Smooth muscle cell (in vitro differentiated cells): Measurements from ENCODE around the gene AEN. TPM values are rescaled to one million over a fixed set of nuclear protein-coding genes. Genes with fewer than 3 reads are reported as not detected.

Source experiments
- DNase-seq: peaks from one replicate; lab custom pipeline; 2025; ENCODE audit not compliant: unreplicated experiment; lab: John Stamatoyannopoulos, UW
- H2AFZ ChIP-seq: fragments of 200-600 bp; sonication (generic); 2 replicates; pipeline ENCODE4 v1.6.0; 2016; ENCODE audit warnings: antibody characterized with exemption, low read depth, mild to moderate bottlenecking
- H3F3A ChIP-seq: fragments of 200-600 bp; sonication (generic); 2 replicates; pipeline ENCODE4 v1.6.0; 2017; ENCODE audit warnings: antibody characterized with exemption, low read depth
- H3K27ac ChIP-seq: fragments of 200-600 bp; sonication (generic); 2 replicates; pipeline ENCODE4 v1.5.1; 2016; ENCODE audit warnings: low read depth, mild to moderate bottlenecking
- H3K27me3 ChIP-seq: fragments of 200-600 bp; sonication (generic); 2 replicates; pipeline ENCODE4 v1.6.1; 2016; ENCODE audit warnings: low read depth, mild to moderate bottlenecking
- H3K36me3 ChIP-seq: fragments of 200-600 bp; sonication (generic); 2 replicates; pipeline ENCODE4 v1.5.1; 2016; ENCODE audit warnings: low read depth
- H3K4me1 ChIP-seq: fragments of 200-600 bp; sonication (generic); 2 replicates; pipeline ENCODE4 v1.5.1; 2016; ENCODE audit warnings: low read depth
- H3K4me2 ChIP-seq: fragments of 200-600 bp; sonication (generic); 2 replicates; pipeline ENCODE4 v1.6.0; 2016; ENCODE audit warnings: mild to moderate bottlenecking
- H3K4me3 ChIP-seq: fragments of 200-600 bp; sonication (generic); 2 replicates; pipeline ENCODE4 v1.5.1; 2016; ENCODE audit warnings: mild to moderate bottlenecking
- H3K79me2 ChIP-seq: fragments of 200-600 bp; sonication (generic); 2 replicates; pipeline ENCODE4 v1.6.0; 2016; ENCODE audit warnings: low read depth, mild to moderate bottlenecking
- H3K9ac ChIP-seq: fragments of 200-600 bp; sonication (generic); 2 replicates; pipeline ENCODE4 v1.6.0; 2016; ENCODE audit warnings: low read depth
- H3K9me3 ChIP-seq: fragments of 200-600 bp; sonication (generic); replicated peaks from 2 replicates; pipeline ENCODE4 v1.5.1; 2016; ENCODE audit warnings: low read depth
- H4K20me1 ChIP-seq: fragments of 200-600 bp; sonication (generic); 2 replicates; pipeline ENCODE4 v1.6.0; 2016; ENCODE audit warnings: low read depth
- WGBS: methylation state at CpG from one replicate; pipeline ENCODE4 v1.1.7; 2016; ENCODE audit warnings: low lambda C conversion rate; 5-methylcytosine and 5-hydroxymethylcytosine counted together
- polyA plus RNA-seq: library from polyadenylated mRNA; unstranded; fragments of >200 nt; fragmentation: Nextera tagmentation; extraction: Ambion mirVana; gene quantifications from 2 replicates; pipeline ENCODE4 v1.2.1, GENCODE V29; 2016
- total RNA-seq: library from RNA; depleted of rRNA; stranded (reverse); fragments of >200 nt; gene quantifications from 2 replicates; pipeline ENCODE4 v1.2.3, GENCODE V29; 2014
- TF ChIP-seq, protein P1 (sequence below): fragments of 200-600 bp; sonication (generic); IDR thresholded peaks from 2 replicates; pipeline ENCODE4 v1.5.1; 2017; ENCODE audit warnings: borderline replicate concordance, mild to moderate bottlenecking, antibody characterized with exemption; ENCODE audit not compliant: insufficient read depth, poor library complexity, severe bottlenecking

The AEN gene
- total and polyA plus RNA-seq, 2 experiments from 2014 or later = 44.5 to 57.6 TPM

- H3K27me3 ChIP-seq = no peaks in the 10 kb centered on the region
- H3K4me1 ChIP-seq = no peaks in the 10 kb centered on the region
- H3K36me3 ChIP-seq = no peaks in the 10 kb centered on the region
- H3K9ac ChIP-seq = no peak overlapping the region
- H3K79me2 ChIP-seq = no peaks in the 10 kb centered on the region
- H2AFZ ChIP-seq = no peak overlapping the region
- TF ChIP-seq, protein P1, sequence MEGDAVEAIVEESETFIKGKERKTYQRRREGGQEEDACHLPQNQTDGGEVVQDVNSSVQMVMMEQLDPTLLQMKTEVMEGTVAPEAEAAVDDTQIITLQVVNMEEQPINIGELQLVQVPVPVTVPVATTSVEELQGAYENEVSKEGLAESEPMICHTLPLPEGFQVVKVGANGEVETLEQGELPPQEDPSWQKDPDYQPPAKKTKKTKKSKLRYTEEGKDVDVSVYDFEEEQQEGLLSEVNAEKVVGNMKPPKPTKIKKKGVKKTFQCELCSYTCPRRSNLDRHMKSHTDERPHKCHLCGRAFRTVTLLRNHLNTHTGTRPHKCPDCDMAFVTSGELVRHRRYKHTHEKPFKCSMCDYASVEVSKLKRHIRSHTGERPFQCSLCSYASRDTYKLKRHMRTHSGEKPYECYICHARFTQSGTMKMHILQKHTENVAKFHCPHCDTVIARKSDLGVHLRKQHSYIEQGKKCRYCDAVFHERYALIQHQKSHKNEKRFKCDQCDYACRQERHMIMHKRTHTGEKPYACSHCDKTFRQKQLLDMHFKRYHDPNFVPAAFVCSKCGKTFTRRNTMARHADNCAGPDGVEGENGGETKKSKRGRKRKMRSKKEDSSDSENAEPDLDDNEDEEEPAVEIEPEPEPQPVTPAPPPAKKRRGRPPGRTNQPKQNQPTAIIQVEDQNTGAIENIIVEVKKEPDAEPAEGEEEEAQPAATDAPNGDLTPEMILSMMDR = no peak
- H3F3A ChIP-seq = no peaks in the 10 kb centered on the region
- 84% methylated on average over 23 of the region's 23 CpGs for WGBS
- no peak overlapping the region for H3K4me2 ChIP-seq
- no peak overlapping the region for H3K4me3 ChIP-seq
- DNase-seq = no peak
- no peak overlapping the region for H3K27ac ChIP-seq
- no peaks in the 10 kb centered on the region for H4K20me1 ChIP-seq
- H3K9me3 ChIP-seq = no peaks in the 10 kb centered on the region
These were observed 28.8 kb downstream of the AEN start for GRCh38 chr15:88649753-88650551.

DNA sequence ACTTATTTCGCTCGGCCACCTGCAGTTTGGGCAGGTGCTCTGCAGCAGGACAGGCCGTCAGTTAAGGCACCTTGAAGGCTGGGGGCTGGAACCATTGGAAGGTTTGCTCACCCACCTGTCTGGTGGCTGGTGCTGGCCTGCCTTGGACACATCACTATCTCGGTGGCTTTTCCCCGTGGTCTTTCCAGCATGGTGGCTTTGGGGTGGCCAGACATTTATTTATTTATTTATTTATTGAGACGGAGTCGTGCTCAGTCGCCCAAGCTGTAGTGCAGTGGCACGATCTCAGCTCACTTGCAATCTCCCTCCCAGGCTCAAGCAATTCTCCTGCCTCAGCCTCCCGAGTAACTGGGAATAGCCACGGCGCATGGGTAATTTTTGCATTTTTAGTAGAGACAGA lies 29.4 kb downstream of the AEN start:
- Histone ChIP-seq H3F3A (no peaks in the 10 kb centered on the region), H3K79me2 (no peaks in the 10 kb centered on the region), H3K4me1 (no peaks in the 10 kb centered on the region), H3K27ac (no peak overlapping the region), H3K9ac (no peak overlapping the region), H3K4me2 (no peak overlapping the region), H2AFZ (no peak overlapping the region), H3K27me3 (no peaks in the 10 kb centered on the region), H4K20me1 (no peaks in the 10 kb centered on the region), H3K36me3 (no peaks in the 10 kb centered on the region), H3K9me3 (no peaks in the 10 kb centered on the region), H3K4me3 (no peak overlapping the region)
- 92% methylated on average over 12 of the region's 12 CpGs for WGBS
- no peak for DNase-seq
- TF ChIP-seq, protein P1 = no peak

GRCh38 chr15:88651136-88651732 lies 30.1 kb downstream of the AEN start:
- no peak overlapping the region for H2AFZ ChIP-seq
- no peak for DNase-seq

More at GRCh38 chr15:88651136-88651732, 30.1 kb downstream of the AEN start:
- Histone ChIP-seq H3K27me3 (no peaks in the 10 kb centered on the region), H4K20me1 (no peaks in the 10 kb centered on the region), H3K36me3 (no peaks in the 10 kb centered on the region), H3K4me3 (no peak overlapping the region), H3K79me2 (no peaks in the 10 kb centered on the region), H3K27ac (no peak overlapping the region), H3K9me3 (no peaks in the 10 kb centered on the region), H3K4me1 (no peaks in the 10 kb centered on the region), H3K4me2 (no peak overlapping the region), H3F3A (no peaks in the 10 kb centered on the region), H3K9ac (no peak overlapping the region)
- TF ChIP-seq, protein P1 = no peak
- WGBS = 83% methylated on average over 7 of the region's 7 CpGs
